Measurements from ENCODE around the gene GTPBP8. TPM values are rescaled to one million over a fixed set of nuclear protein-coding genes. Genes with fewer than 3 reads are reported as not detected.

GTPBP8 gene
- total RNA-seq, 1 experiment from 2014 or later = 26.9 TPM

GRCh38 chr3:113051302-113051711 lies 60.5 kb downstream of the GTPBP8 start:
- peak; percentile 92 for DNase-seq (ENCODE audit: low spot score)
- in situ Hi-C loops (cut with HindIII; ENCODE audit: low sequenced_read_pairs) = no loop called here

Other genes starting within 250 kb of the GTPBP8 start
- gene CD200R1L, start 144.1 kb upstream of the GTPBP8 start, total RNA-seq (2014; rRNA removed; shearing (Covaris generic)) = not detected in 2 replicates
- not detected in 2 replicates for gene CD200R1, start 15.9 kb upstream of the GTPBP8 start, total RNA-seq (2014; rRNA removed; shearing (Covaris generic))
- gene BOC, start 220.6 kb downstream of the GTPBP8 start, total RNA-seq (2014; rRNA removed; shearing (Covaris generic)) = not detected in 2 replicates